Activated CD4-positive, alpha-beta T cell treated with anti-CD3 and anti-CD28 coated beads, Interleukin-2, amount 50 U/mL, for 1 hour (primary cell): ENCODE results near the gene COL26A1.
A peak's percentile ranks its signal among the peaks of the same experiment; 100 is the strongest.

Source experiments
- DNase-seq: peaks from one replicate; pipeline ENCODE4 v3.0.0-alpha.2; 2020

COL26A1 gene

DNA sequence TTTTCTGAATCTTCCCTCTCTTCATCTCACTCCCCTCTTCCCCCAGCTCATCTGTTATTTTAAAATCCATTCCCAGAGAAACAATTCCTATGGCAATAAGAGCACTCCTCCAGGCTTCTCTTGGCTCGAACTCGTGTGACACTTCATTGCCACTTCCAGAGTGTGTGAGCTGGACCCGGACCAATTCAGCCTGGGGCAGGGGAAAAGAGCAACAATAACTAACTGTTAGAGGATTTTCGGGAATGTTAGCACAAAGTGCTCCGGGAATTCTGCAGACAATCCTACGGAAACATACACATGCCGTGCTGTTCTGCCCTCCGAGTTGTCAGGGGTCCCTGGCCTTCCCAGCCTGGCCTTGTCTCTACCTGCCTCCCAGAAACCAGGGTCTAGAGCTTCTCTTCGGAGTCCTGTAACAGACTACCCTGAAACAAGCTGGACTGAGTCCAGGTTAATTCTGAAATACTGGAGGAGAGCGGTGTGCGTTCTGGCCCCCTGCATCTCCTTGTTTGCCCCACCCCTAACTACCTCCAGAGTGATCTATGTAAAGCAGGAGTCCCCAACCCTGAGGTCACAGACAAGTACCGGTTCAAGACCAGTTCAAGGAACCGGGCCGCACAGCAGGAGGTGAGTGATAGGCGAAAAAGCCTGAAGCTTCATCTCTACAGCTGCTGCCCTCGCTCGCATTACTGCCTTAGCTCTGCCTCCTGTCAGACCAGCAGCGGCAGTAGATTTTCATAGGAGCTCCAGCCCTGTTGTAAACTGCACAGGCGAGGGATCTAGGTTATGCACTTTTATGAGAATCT lies 11.3 kb downstream of the COL26A1 start:
- no peak for DNase-seq

DNA sequence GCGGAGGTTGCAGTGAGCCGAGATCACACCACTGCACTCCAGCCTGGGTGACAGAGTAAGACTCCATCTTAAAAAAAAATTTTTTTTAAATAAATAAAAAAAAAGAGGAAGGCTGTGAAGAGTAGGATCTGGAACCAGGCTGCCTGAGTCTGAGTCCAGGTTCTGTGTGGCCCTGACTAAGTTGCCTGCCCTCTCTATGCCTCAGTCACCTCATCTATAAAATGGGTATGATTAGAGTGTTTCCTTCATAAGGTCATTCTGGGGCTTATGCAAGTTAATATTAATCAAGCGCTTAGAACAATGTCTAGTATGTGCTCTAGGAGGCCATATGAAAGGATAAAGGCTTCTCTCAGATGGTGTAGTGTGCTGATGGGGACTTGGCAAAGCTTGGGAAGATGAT lies 12.3 kb downstream of the COL26A1 start:
- DNase-seq, result no peak

DNA sequence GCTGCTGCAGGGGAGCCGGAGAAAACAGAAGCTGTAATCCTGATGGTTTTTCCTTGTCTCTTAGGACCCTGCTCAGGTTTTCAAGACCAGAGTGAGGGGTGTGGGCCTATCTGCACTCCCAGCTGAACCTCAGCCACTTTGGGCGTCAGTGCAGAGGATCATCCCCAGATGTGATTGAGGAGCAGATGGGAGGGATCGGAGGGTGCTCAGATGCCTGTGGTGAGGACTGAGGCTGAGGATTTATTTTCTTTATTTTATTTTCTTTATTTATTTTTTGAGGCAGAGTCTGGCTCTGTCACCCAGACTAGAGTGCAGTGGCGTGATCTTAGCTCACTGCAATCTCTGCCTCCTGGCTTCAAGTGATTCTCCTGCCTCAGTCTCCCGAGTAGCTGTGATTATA lies 13.9 kb downstream of the COL26A1 start:
- DNase-seq, result no peak

DNA sequence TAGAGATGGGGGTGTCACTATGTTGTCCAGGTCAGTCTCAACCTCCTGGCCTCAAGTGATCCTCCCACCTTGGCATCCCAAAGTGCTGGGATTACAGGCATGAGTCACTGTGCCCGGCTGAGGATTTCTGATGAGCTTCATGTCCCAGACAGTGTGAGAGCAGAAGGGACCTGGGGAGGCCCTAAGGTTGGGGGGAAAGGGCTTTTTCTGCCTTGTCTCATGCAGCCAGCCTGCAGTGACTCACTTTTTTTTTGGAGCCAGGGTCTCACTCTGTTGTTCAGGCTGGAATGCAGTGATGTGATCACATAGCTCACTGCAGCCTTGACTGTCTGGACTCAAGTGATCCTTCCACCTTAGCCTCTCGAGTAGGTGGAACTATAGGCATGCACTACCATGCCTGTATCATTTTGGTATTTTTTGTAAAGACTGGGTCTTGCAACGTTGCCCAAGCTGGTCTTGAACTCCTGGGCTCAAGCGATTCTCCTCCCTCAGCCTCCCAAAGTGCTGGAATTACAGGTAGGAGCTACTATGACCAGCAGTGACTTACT lies 14.6 kb downstream of the COL26A1 start:
- no peak for DNase-seq

DNA sequence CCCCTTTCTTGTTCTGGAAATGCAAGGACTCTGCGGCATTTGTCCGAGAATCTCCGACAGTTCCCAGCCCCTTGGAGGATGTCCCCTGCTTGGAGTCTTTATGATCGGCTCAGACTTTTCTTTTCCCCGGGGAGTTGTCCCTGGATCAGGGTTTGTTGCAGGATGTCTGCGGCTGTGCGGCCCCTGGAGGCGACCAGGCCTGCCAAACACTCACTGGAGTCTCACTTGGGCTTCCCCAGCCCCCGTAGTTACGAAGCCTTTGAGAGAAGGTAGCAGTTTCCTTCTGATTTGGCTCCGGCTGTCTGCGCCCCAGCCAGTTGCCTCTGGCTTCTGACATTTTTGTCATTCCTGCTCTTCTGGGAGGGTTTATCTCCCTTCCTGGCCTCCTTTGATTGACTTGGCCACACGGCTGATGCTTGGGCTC lies 16.1 kb downstream of the COL26A1 start:
- no peak for DNase-seq

DNA sequence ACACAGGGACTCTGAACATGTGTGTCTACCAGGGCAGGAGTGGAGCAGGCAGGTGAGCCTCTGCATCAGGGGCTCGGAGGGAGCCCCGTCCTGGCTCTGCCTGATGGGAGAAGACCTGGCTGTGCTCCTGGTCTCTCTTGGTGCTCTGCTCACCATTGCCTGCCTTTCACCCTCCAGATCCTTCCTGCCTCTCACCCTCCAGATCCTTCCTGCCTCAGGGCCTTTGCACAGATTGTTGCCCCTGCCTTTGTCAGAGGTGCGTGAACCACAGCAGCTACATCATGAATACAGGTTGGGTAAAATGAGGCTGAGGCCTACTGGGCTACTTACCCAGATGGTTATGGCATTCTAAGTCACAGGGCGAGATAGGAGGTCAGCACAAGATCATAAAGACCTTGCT lies 16.6 kb downstream of the COL26A1 start:
- no peak for DNase-seq

DNA sequence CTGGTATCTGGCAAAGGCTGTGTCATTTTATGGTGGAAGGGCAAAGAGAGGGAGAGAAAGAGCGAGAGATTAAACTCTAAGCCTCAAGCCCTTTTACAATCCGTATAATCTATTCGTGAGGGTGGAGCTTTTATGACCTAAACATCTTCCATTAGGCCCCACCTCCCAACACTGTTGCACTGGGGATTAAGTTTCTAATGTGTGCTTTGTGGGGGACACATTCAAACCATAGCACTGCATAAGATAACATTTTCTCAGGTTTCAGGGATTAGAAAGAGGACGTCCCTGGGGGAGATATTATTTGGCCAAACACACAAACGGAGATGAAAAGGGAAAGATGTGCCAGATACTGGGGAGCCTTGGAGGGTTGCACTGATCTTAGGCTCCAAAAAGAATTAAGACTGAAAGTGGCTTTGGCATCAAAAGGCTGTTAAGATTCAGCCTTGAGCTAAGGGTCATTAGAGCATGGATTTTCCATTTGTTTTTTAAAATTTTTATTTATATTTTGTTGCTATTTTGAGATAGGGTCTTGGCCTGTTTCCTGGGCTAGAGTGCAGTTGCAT lies 19.0 kb downstream of the COL26A1 start:
- no peak for DNase-seq

DNA sequence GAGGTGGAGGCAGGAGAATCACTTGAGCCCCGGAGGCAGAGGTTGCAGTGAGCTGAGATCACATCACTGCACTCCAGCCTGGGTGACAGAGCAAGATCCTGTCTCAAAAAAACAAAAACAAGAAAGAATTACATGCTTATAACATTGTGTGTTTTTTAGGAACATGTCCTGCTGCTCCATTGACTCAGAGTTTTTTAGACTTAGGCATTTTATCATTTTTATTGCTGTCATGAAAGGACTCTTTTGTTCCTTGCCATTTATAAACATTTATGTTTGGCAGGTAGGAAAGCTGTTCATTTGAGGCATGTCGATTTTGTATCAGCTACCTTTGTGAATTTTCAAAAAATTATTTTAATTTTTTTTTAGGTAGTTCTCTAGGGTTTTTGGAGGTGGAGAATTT lies 20.3 kb downstream of the COL26A1 start:
- no peak for DNase-seq

DNA sequence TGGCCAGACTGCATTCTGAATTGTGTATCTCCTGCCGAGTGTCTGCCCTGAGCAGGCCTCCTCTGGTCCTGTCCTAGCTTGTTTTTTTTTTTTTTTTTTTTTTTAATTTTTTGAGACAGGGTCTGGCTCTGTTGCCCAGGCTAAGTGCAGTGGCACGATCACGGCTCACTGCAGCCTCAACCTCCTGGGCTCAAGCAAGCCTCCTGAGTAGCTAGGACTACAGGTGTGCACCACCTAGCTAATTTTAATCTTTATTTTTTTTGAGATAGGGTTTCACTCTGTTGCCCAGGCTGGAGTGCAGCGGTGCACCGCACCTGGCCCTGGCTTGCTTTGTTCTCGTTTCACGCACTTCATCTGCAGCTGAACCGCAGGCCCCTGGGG lies 23.5 kb downstream of the COL26A1 start:
- no peak for DNase-seq

DNA sequence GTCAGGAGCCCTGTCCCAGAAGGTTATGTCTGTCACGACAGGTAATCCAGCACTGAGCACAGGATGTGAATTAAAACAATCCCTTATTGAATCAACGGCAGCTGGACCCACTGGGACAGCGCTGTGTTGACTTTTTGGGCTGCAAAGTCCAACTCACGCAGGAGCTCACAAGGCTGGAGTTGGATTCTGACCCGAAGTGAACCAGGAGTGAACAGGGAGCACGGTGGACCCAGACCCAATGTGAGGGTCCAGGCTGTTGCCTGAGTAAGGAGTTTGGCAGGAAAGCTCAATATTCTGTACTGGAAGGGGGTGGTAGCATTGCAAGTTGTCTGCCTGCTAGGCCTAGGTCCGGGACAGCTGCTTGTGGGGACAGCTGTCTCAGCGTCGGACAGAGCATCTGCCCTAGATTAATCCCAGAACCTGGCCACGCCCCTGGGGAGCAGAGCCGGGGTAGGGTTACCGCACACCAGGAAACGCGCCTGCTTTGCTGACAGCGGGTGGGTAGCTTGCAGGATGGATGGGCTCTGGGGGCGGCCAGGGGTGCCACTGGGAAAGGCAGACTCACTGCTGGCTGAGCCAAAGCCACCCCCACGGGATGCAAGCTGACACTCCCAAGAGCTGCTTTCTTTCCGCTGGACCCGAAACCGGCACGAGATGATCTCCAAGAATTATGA lies 24.0 kb downstream of the COL26A1 start:
- no peak for DNase-seq

DNA sequence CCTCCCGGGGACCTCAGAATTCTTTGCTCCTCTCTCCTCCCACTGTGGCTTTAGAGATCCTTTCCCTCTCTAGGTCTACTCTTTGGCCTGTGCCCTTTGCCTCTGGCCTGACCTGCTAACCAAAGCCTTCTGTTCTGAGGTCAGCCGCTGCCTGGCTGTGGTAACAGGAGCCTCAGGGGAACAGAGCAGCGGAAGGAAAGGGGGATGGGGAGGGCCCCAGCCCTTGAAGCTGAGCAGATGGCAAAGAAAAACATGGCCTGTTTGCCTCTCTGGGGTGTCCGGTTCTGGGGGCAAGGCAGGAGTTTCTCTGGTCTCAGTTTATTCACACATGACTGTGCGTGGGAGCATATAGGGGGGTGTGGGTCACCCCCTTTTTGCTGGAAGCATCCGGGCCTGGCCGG lies 28.2 kb downstream of the COL26A1 start:
- peak; percentile 8 for DNase-seq

DNA sequence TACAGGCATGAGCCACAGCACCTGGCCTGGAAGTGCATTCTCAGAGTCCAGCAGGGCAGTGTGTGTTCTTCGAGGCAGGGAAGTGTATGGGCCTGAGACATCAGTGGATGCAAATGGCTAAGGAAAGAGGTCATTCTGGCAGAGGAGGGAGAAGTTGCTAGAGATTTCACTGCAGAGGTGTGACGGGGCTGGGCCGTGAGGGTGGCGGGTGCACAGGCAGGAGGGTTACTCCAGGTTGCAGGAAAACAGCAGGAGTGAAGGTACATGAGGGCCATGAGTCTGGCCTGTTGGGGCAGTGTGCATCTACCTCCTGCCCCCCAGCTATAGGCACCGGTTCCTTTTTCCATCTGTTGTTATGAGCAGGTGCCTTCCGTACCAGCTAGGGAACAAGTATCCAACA lies 29.3 kb downstream of the COL26A1 start:
- DNase-seq, result no peak

DNA sequence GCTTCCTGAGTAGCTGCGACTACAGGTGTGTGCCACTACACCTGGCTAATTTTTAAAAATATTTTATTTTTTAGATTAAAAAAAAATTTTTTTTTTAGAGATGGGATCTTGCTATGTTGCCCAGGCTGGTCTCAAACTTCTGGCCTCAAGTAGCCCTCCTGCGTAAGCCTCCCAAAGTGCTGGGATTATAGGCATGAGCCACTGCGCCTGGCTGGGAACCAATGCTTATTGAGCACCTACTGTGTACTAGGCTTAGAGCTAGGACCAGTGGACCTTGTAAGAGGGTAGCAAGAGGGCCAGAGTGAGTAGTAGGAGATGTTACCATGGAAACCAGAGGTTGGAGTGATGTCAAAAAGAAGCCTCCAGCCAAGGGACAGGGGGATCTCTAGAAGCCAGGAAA lies 31.2 kb downstream of the COL26A1 start:
- no peak for DNase-seq

DNA sequence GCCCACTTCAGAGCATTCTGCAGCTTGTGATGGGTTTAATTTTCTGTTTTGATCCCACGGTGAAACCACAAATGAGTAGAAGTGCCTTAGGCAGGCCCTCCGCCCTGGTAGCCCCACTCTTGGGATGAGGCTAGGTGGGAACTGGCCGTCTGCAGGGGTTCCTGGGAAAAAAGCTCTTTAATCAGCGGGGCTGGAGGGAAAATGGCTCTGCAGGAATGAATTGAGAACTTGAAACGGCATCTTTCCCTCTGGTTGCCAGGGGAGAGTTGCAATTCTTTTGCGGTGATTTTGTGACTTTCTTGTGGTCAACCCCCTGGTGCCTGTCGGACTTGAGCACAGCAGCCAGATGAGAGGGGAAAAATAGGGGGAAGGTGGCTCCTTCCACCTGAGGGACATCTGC lies 32.7 kb downstream of the COL26A1 start:
- no peak for DNase-seq

DNA sequence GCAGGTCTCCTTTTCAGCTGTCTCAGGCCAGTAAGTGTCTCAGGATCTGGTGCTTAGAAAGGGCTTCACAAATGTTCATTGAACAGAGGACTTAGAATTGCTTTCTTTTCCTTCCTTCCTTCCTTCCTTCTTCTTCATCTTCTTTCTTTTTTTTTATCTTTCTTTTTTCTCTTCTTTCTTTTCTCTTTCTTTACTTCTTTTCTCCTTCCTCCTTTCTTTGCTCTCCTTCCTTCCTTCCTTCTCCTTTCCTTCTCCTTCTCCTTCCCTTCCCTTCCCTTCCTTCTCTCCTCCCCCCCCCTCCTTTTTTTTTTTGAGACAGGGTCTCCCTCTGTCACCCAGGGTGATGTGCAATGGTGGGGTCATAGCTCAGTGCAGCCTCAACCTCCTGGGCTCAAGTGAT lies 34.6 kb downstream of the COL26A1 start:
- no peak for DNase-seq

DNA sequence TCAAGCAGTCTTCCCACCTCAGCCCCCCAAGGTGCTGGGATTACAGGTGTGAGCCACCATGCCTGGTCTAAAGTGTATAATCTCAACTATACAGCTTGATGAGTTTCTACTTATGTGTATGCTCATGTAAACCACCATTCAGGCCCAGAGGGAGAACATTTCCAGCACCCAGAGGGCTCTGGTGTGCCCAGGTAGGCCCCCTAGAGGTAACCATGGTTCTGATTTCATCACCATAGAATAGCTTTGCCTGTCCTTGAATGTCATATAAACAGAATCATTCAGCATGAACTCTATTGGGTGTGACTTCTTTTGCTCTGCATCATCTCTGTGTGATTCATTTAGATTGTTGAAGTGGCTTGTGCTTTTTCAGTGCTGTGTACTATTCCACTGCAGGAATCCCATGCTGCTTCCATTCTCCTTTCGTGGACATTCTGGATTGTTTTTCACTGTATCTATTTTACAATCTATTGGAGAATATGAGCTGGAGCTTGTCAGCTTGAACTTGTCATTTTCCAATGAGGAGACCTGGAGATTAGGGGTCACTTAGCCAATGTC lies 35.2 kb downstream of the COL26A1 start:
- no peak for DNase-seq

DNA sequence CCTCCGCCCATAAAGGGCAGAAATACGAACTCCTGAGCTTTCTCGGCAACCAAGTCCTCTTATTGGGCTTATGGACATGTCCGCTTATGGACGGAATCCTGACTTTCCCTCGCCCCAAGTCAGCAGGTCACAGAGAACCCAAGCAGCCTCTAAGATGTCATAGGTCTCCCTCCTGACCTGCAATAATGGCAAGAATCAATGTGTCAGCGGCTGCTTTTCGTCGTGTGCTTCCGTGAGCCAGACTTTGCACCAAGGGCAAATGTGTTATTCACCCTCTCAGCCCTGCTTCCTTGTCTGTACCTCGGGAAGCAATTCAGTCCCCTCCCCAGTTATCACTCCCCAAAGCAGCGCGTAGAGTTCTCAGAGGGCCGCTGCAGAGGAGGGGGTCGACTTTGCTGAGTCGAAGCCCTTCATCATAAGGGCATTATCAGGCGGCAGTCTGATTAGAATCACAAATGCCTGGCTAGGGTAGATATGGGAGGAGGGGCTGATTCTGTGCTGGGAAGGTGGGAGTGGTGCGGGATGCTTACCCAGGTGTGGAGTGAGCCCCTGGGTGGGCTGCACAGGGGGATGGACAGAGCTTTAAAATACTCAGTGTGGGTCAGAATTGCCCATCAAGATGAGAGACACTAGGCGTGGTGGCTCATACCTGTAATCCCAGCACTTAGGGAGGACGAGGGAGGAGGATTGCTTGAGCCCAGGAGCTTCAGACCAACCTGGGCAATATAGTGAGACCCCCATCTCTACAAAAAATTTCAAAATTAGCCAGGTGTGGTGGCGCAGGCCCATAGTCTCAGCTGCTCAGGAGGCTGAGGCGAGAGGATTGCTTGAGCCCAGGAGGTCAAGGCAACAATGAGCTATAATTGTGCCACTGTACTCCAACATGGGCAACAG lies 36.0 kb downstream of the COL26A1 start:
- DNase-seq, result no peak

DNA sequence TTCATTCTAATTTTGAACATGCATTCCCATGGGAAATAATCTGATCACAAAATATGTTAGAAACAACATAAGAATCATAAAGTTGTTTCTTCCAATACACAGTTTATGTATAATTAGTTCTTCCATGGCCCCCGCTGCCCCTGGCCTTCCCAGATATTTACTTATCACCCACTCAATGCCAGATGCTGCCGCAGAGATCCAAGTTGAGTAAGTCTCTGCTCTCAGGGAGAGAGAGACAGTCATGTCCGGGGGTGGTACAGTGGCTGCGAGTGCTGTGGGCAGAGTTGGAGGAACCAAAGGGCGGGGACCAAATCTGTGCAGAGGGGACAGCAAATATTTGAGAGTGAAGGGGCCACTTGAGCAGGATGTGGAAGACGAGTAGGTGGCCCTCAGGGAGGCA lies 37.1 kb downstream of the COL26A1 start:
- no peak for DNase-seq

DNA sequence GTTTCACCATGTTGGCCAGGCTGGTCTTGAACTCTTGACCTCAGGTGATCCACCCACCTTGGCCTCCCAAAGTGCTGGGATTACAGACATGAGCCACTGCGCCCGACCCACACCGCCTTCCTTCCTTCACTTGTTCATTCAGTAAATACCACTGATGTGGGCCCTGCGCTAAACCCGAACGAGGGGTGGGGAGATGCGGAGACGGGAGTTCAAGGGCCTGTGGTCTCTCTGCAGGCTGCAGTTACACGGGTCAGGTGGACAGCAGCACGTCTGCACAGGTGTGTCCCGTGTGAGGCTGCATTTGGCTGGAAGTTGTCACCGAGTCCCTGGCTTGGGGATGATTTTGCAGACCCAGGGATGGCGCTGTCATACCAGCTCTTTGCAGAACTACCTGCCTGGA lies 38.1 kb downstream of the COL26A1 start:
- no peak for DNase-seq

DNA sequence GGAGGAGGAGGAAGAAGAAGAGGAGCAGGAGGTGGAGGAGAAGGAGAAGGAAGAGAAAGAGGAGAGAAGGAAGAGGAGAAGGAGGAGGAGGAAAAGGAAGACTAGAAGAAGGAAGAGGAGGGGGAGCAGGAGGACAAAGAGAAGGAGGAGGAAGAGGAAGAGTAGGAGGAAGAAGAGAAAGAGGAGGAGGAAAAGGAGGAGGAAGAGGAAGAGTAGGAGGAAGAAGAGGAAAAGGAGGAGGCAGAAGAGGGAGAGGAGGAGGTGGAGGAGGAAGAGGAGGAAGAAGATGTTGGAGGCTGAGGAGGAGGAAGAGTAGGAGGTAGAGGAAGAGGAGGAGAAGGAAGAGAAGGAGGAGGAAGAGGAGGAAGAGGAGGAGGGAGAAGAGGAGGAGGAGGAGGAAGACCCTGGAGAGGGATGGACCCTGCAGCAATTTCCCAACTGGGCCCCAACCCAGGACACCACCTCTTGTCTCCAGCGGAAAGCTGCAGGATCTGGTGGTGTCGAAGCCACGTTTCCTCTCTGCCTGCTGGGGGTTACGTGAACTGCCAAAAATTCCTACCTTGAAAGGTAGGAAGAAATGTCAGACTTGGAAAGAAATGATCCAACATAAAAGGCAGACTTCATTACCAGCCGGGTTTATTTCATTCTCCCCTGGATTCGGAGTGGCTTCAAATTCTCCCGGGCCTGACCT lies 38.9 kb downstream of the COL26A1 start:
- DNase-seq, result no peak

DNA sequence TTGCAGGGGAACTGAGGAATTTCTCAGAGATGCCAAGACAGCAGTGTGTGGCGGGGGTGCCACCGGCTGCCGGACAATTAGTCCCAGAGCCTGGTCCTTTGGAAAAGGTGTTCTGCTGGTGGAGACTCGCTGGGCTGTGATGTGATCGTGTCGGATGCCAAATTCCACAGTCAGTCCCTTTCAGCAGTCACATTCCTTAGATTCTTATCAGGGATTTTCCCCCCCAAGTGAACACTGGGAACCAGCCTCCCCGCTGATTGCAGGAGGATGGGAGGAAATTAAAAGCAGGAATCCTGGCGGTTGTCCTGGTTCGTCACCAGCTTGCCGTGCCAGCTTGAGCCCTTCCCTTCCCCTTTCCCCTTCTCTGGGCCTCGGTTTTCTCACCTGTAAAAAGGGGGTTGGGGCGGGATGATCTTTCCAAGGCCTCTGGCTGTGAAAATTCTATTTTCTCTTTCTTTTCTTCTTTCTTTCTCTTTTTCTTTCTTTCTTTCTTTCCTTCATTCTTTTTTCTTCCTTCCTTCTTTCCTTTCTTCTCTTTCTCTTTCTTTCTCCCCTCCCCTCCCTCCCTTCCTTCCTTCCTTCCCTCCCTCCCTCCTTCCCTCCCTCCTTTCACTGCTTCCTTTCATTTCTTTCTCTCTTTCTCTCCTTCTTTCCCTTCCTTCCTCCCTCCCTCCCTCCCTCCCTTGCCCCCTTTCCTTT lies 39.6 kb downstream of the COL26A1 start:
- DNase-seq, result no peak
